Measurements from ENCODE around the gene KCTD1. TPM values are rescaled to one million over a fixed set of nuclear protein-coding genes. Genes with fewer than 3 reads are reported as not detected.

KCTD1 gene
- total RNA-seq, 2 experiments from 2014 or later, result 10.1 to 10.3 TPM

DNA sequence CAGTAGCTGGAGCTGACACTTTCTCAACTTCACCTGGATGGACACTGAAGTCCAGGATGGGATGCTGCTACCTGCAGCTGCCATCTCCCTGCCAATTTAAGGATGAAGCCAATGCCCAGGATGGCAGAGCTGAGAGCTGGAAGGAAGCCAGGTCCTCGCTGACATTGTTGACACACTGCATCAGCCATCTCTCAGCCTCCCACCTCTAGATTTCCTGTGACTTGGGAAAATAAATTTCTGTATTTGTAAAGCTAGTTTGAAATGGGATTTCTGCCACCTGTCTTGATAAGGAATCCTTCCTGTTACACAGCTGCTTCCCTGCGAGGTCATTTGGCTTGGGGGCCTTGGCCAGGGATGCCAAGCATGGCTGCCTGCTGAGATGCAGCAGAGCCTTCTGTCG, 43.5 kb downstream of the KCTD1 start:
- Histone ChIP-seq H3K9me3 (ENCODE audit: low read length) (no peaks in the 10 kb centered on the region), H3K4me1 (ENCODE audit: insufficient read depth, low read length, poor library complexity, severe bottlenecking) (no peaks in the 10 kb centered on the region), H3K79me2 (ENCODE audit: insufficient read depth, low read depth, low read length) (no peaks in the 10 kb centered on the region), H3K4me2 (ENCODE audit: low read length) (no peak overlapping the region), H3K36me3 (ENCODE audit: insufficient read depth, low read length) (no peaks in the 10 kb centered on the region), H2AFZ (ENCODE audit: low read length) (no peak overlapping the region), H3K4me3 (ENCODE audit: low read depth, low read length, poor library complexity, severe bottlenecking) (no peak overlapping the region), H4K20me1 (ENCODE audit: insufficient read depth, low read length) (no peaks in the 10 kb centered on the region), H3K27ac (ENCODE audit: low read depth, low read length, poor library complexity, severe bottlenecking) (no peak overlapping the region), H3K9me2 (ENCODE audit: insufficient read depth, low read length) (no peaks in the 10 kb centered on the region)
- TF ChIP-seq, protein P1, sequence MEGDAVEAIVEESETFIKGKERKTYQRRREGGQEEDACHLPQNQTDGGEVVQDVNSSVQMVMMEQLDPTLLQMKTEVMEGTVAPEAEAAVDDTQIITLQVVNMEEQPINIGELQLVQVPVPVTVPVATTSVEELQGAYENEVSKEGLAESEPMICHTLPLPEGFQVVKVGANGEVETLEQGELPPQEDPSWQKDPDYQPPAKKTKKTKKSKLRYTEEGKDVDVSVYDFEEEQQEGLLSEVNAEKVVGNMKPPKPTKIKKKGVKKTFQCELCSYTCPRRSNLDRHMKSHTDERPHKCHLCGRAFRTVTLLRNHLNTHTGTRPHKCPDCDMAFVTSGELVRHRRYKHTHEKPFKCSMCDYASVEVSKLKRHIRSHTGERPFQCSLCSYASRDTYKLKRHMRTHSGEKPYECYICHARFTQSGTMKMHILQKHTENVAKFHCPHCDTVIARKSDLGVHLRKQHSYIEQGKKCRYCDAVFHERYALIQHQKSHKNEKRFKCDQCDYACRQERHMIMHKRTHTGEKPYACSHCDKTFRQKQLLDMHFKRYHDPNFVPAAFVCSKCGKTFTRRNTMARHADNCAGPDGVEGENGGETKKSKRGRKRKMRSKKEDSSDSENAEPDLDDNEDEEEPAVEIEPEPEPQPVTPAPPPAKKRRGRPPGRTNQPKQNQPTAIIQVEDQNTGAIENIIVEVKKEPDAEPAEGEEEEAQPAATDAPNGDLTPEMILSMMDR (conservative IDR thresholded peaks at IDR 0.05; ENCODE audit: low read length), result no peak
- no peak for TF ChIP-seq EZH2phosphoT487 (IDR thresholded peaks at IDR 0.05; ENCODE audit: borderline replicate concordance, low read depth, low read length)
- no peak for DNase-seq (ENCODE audit: low spot score)
- ChIA-PET POLR2A (interaction anchor here (0.9 to 1.6 kb wide), 4 partner anchors 9 to 20 kb away, joined by 3 to 5 read pairs (median 3); no protein-coding TSS in a partner anchor), CTCF (ENCODE audit: unreplicated experiment) (interaction anchor here (1.6 kb wide), 1 partner anchor 9 kb away, joined by 3 read pairs; no protein-coding TSS in a partner anchor)
- intact Hi-C loops (cut with micrococcal nuclease; ENCODE audit: unreplicated experiment), result no loop called here
- BruUV-seq (replicated peaks), result no TSS peak

- no peak overlapping the region for H2AFZ ChIP-seq (ENCODE audit: low read length)
- TF ChIP-seq EZH2phosphoT487 (IDR thresholded peaks at IDR 0.05; ENCODE audit: borderline replicate concordance, low read depth, low read length), result no peak
- TF ChIP-seq, protein P1 (conservative IDR thresholded peaks at IDR 0.05; ENCODE audit: low read length), result no peak
- no peaks in the 10 kb centered on the region for H3K9me3 ChIP-seq (ENCODE audit: low read length)
- no peak overlapping the region for H3K27ac ChIP-seq (ENCODE audit: low read depth, low read length, poor library complexity, severe bottlenecking)
- intact Hi-C loops (cut with micrococcal nuclease; ENCODE audit: unreplicated experiment), result no loop called here
- no TSS peak for BruUV-seq (replicated peaks)
- no peak for DNase-seq (ENCODE audit: low spot score)
- H3K4me3 ChIP-seq (ENCODE audit: low read depth, low read length, poor library complexity, severe bottlenecking), result no peak overlapping the region
- no peaks in the 10 kb centered on the region for H3K4me1 ChIP-seq (ENCODE audit: insufficient read depth, low read length, poor library complexity, severe bottlenecking)
- H3K36me3 ChIP-seq (ENCODE audit: insufficient read depth, low read length), result no peaks in the 10 kb centered on the region
- POLR2A ChIA-PET, result interaction anchor here (1.5 kb wide), 1 partner anchor 10 kb away, joined by 5 read pairs; no protein-coding TSS in a partner anchor
- no peaks in the 10 kb centered on the region for H4K20me1 ChIP-seq (ENCODE audit: insufficient read depth, low read length)
- H3K79me2 ChIP-seq (ENCODE audit: insufficient read depth, low read depth, low read length), result no peaks in the 10 kb centered on the region
- H3K9me2 ChIP-seq (ENCODE audit: insufficient read depth, low read length), result no peaks in the 10 kb centered on the region
- H3K4me2 ChIP-seq (ENCODE audit: low read length), result no peak overlapping the region
- CTCF ChIA-PET (ENCODE audit: unreplicated experiment), result no interaction called here
Observed at GRCh38 chr18:26503382-26503781, 45.0 kb downstream of the KCTD1 start.

DNA sequence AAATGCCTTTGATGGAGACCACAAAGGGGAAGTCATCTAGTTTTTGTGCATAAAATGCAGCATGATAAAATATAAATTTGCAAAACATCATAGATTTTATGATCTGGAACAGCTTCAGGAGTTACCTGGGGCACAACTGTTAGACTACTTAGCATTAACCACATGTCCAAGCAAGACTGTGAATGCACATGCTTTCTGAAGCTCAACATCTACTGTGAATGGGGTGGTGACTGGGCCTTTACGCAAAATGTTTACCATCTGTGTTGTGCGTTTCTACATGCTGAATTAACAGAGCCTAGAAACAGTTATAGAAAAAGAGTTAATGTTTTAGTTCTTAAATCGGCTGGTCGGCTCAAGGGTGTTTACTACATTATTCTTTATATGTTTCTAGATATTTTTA, 45.5 kb downstream of the KCTD1 start:
- ChIA-PET POLR2A (no interaction called here), CTCF (ENCODE audit: unreplicated experiment) (no interaction called here)
- H3K79me2 ChIP-seq (ENCODE audit: insufficient read depth, low read depth, low read length), result no peaks in the 10 kb centered on the region
- no TSS peak for BruUV-seq (replicated peaks)
- H3K36me3 ChIP-seq (ENCODE audit: insufficient read depth, low read length), result no peaks in the 10 kb centered on the region
- no peak overlapping the region for H3K27ac ChIP-seq (ENCODE audit: low read depth, low read length, poor library complexity, severe bottlenecking)
- no peak overlapping the region for H3K4me3 ChIP-seq (ENCODE audit: low read depth, low read length, poor library complexity, severe bottlenecking)
- no peaks in the 10 kb centered on the region for H3K9me2 ChIP-seq (ENCODE audit: insufficient read depth, low read length)
- H4K20me1 ChIP-seq (ENCODE audit: insufficient read depth, low read length), result no peaks in the 10 kb centered on the region
- TF ChIP-seq, protein P1 (conservative IDR thresholded peaks at IDR 0.05; ENCODE audit: low read length), result no peak
- TF ChIP-seq EZH2phosphoT487 (IDR thresholded peaks at IDR 0.05; ENCODE audit: borderline replicate concordance, low read depth, low read length), result no peak
- intact Hi-C loops (cut with micrococcal nuclease; ENCODE audit: unreplicated experiment), result no loop called here
- no peak overlapping the region for H3K4me2 ChIP-seq (ENCODE audit: low read length)
- no peak overlapping the region for H2AFZ ChIP-seq (ENCODE audit: low read length)
- no peak for DNase-seq (ENCODE audit: low spot score)
- H3K4me1 ChIP-seq (ENCODE audit: insufficient read depth, low read length, poor library complexity, severe bottlenecking), result no peaks in the 10 kb centered on the region
- no peaks in the 10 kb centered on the region for H3K9me3 ChIP-seq (ENCODE audit: low read length)

Measured in OCI-LY7 (cell line).